K562 (cell line): ENCODE results near the gene RNF19B. TPM values are rescaled to one million over a fixed set of nuclear protein-coding genes. Genes with fewer than 3 reads are reported as not detected.

Source experiments
- ATAC-seq: fragments of 200-7000 bp; cut with Tn5 transposase; 3 replicates; pipeline ENCODE4 v1.9.1; 2020; ENCODE audit warnings: moderate library complexity
- BruUV-seq: library from RNA; stranded (reverse); fragments of 400-500 nt; replicated peaks from 2 replicates; lab custom pipeline; 2021; lab: Mats Ljungman, UMichigan
- CTCF ChIA-PET: fragments of 300-600 bp; formaldehyde crosslinking; extraction: SDS; loops from one replicate; lab custom pipeline; 2021; ENCODE audit warnings: low intra/inter-chr PET ratio; lab: Yijun Ruan, JAX
- POLR2A ChIA-PET: fragments of 300-600, 350-650 bp; sonication (Branson Sonifier 250); formaldehyde crosslinking; extraction: SDS; loops from one replicate; lab custom pipeline; 2021; ENCODE audit warnings: antibody characterized with exemption, inconsistent platforms; lab: Yijun Ruan, JAX
- DNase-seq, 4 experiments: peaks; one replicate each; pipeline versions ENCODE4 v3.0.0 to v3.0.0-alpha.2; 2011 to 2018; ENCODE audit warnings: low spot score in 3 of 4, mixed read lengths in 3 of 4; ENCODE audit errors: extremely low read depth in 1 of 4
- FAIRE-seq: peaks from 2 replicates; lab custom pipeline; 2011; peaks lifted over from hg19 to GRCh38; lab: Jason Lieb, UNC
- H2AFZ ChIP-seq: 2 replicates; pipeline ENCODE4 v1.6.0; 2011; ENCODE audit warnings: low read depth, low read length, control low read depth, inconsistent platforms
- H3K27ac ChIP-seq: fragments of 200-600 bp; 3 replicates; pipeline ENCODE4 v1.8.0; 2011; ENCODE audit warnings: low read depth, mild to moderate bottlenecking, control low read depth, inconsistent platforms, low read length, moderate library complexity, mixed read lengths; ENCODE audit errors: extremely low read depth
- H3K27me3 ChIP-seq, 2 experiments: fragments of 300-600 bp in 1 of 2; 2 replicates in 1 of 2; 3 replicates in 1 of 2; pipeline versions ENCODE4 v1.6.0 to v1.8.0; 2011; ENCODE audit warnings: inconsistent platforms in 2 of 2, low read length in 2 of 2, mild to moderate bottlenecking in 1 of 2, mixed read lengths in 1 of 2, moderate library complexity in 1 of 2; ENCODE audit not compliant: control insufficient read depth in 2 of 2, insufficient read depth in 2 of 2
- H3K36me3 ChIP-seq: fragments of 300-600 bp; 3 replicates; pipeline ENCODE4 v1.8.0; 2011; ENCODE audit warnings: mild to moderate bottlenecking, low read length, inconsistent platforms; ENCODE audit not compliant: control insufficient read depth, insufficient read depth
- H3K4me1 ChIP-seq, 2 experiments: fragments of 200-600 bp in 1 of 2; replicated peaks in 1 of 2; 2 replicates in 1 of 2; 3 replicates in 1 of 2; pipeline versions ENCODE4 v1.5.1 to v1.8.0; 2011; ENCODE audit warnings: inconsistent platforms in 2 of 2, low read length in 2 of 2, mild to moderate bottlenecking in 1 of 2, mixed read lengths in 1 of 2, moderate library complexity in 1 of 2; ENCODE audit not compliant: control insufficient read depth in 2 of 2, insufficient read depth in 2 of 2
- H3K4me2 ChIP-seq: 2 replicates; pipeline ENCODE4 v1.6.1; 2011; ENCODE audit warnings: low read length, control low read depth, inconsistent platforms, mixed read lengths; ENCODE audit not compliant: insufficient read depth
- H3K4me3 ChIP-seq: fragments of 200-600 bp; sonication (generic), shearing (Covaris generic); 2 replicates; pipeline ENCODE4 v1.5.1; 2016; ENCODE audit warnings: control low read depth, inconsistent platforms
- H3K79me2 ChIP-seq: fragments of 200-600 bp; 3 replicates; pipeline ENCODE4 v1.8.0; 2011; ENCODE audit warnings: low read length, inconsistent platforms; ENCODE audit not compliant: control insufficient read depth, insufficient read depth
- H3K9ac ChIP-seq, 2 experiments: 2 replicates each; pipeline versions ENCODE4 v1.6.0 to v1.6.1; 2011; ENCODE audit warnings: low read depth in 2 of 2, low read length in 2 of 2, control low read depth in 1 of 2, inconsistent platforms in 1 of 2, mild to moderate bottlenecking in 1 of 2, mixed read lengths in 1 of 2; ENCODE audit not compliant: insufficient read depth in 1 of 2
- H3K9me1 ChIP-seq: one replicate; pipeline ENCODE4 v1.6.0; 2011; ENCODE audit warnings: inconsistent platforms, mild to moderate bottlenecking, low read length, moderate library complexity; ENCODE audit not compliant: control insufficient read depth, insufficient read depth
- H3K9me3 ChIP-seq: replicated peaks from 2 replicates; pipeline ENCODE4 v1.5.1; 2011; ENCODE audit warnings: low read depth, low read length, inconsistent platforms; ENCODE audit not compliant: control insufficient read depth, insufficient read depth
- H4K20me1 ChIP-seq: replicated peaks from 2 replicates; pipeline ENCODE4 v1.6.1; 2011; ENCODE audit warnings: low read length, inconsistent platforms, mixed read lengths; ENCODE audit not compliant: control insufficient read depth, insufficient read depth
- CBFA2T3 ChIP-seq: fragments of 450-650 bp; IDR thresholded peaks from 2 replicates; pipeline ENCODE4 v1.6.1; 2017
- COPS2 ChIP-seq: fragments of 450-650 bp; conservative IDR thresholded peaks from 2 replicates; pipeline ENCODE4 v1.6.1; 2016; ENCODE audit warnings: mild to moderate bottlenecking, moderate library complexity
- HDAC8 ChIP-seq: fragments of 450-650 bp; IDR thresholded peaks from 2 replicates; pipeline ENCODE4 v1.6.1; 2016; ENCODE audit warnings: mild to moderate bottlenecking, missing genetic modification characterization, moderate library complexity, missing compliant biosample characterization
- NR4A1 ChIP-seq, 2 experiments: fragments of 250-450 bp in 1 of 2; fragments of 450-650 bp in 1 of 2; sonication (Bioruptor Pico) in 1 of 2; IDR thresholded peaks; 2 replicates each; pipeline versions ENCODE4 v1.4.0 to v1.6.1; 2016 to 2020; ENCODE audit warnings: mild to moderate bottlenecking in 2 of 2, missing compliant biosample characterization in 1 of 2, missing genetic modification characterization in 1 of 2, moderate library complexity in 1 of 2
- SMARCE1 ChIP-seq: fragments of 450-650 bp; IDR thresholded peaks from 2 replicates; pipeline ENCODE4 v1.7.1; 2016; ENCODE audit warnings: mild to moderate bottlenecking
- SNIP1 ChIP-seq: fragments of 450-650 bp; IDR thresholded peaks from 2 replicates; pipeline ENCODE4 v1.7.1; 2017; ENCODE audit warnings: low read depth, mild to moderate bottlenecking
- SP2 ChIP-seq: IDR thresholded peaks from 2 replicates; pipeline ENCODE4 v1.6.1; 2011; ENCODE audit warnings: mild to moderate bottlenecking, low read depth, low read length, moderate library complexity; ENCODE audit not compliant: poor library complexity, severe bottlenecking; ENCODE audit errors: extremely low read depth
- SPI1 ChIP-seq: IDR thresholded peaks from 2 replicates; pipeline ENCODE4 v1.6.1; 2011; ENCODE audit warnings: low read depth, low read length, control low read depth, borderline replicate concordance
- TARDBP ChIP-seq: fragments of 450-650 bp; IDR thresholded peaks from 2 replicates; pipeline ENCODE4 v1.6.1; 2016
- TOE1 ChIP-seq, 2 experiments: fragments of 450-650 bp in 1 of 2; sonication (generic) in 1 of 2; formaldehyde crosslinking in 1 of 2; IDR thresholded peaks; 2 replicates each; pipeline versions ENCODE4 v1.7.1 to v1.8.0; 2016 to 2022; ENCODE audit warnings: borderline replicate concordance in 2 of 2, mild to moderate bottlenecking in 2 of 2, antibody characterized with exemption in 1 of 2, inconsistent platforms in 1 of 2, low read depth in 1 of 2, missing genetic modification reagents in 1 of 2, moderate library complexity in 1 of 2
- UBTF ChIP-seq, 2 experiments: IDR thresholded peaks; 2 replicates each; pipeline ENCODE4 v1.6.1; 2012; ENCODE audit warnings: improper control_type of control experiment in 2 of 2, low read depth in 2 of 2, low read length in 2 of 2, borderline replicate concordance in 1 of 2
- ZNF282 ChIP-seq: sonication (generic); formaldehyde crosslinking; IDR thresholded peaks from 2 replicates; pipeline ENCODE4 v1.8.1; 2023; ENCODE audit warnings: missing genetic modification reagents
- WGBS: fragments of 100-300 bp; shearing (Covaris generic); methylation state at CpG from one replicate; pipeline ENCODE4 v1.1.6; 2016; ENCODE audit warnings: low coverage, mixed read lengths; ENCODE audit not compliant: insufficient coverage; ENCODE audit errors: missing lambda C conversion rate; 5-methylcytosine and 5-hydroxymethylcytosine counted together
- in situ Hi-C: fragments of 300-500 bp; cut with MboI; formaldehyde crosslinking; loops from 4 replicates; pipeline ENCODE4 v1.15.0; 2018; ENCODE audit warnings: inconsistent platforms, mixed read lengths
- intact Hi-C: fragments of 100-400 bp; cut with micrococcal nuclease; formaldehyde crosslinking; loops from 2 replicates; pipeline ENCODE4 v1.14.2; 2022
- polyA plus RNA-seq, 8 experiments: library from polyadenylated mRNA; depleted of rRNA in 4 of 8; stranded (reverse) in 5 of 8; unstranded in 3 of 8; fragments of >200 nt; fragmentation: Nextera tagmentation in 2 of 8; fragmentation: Illumina TruSeq in 1 of 8; extraction: Ambion mirVana in 2 of 8; extraction: Trizol in 1 of 8; gene quantifications; 2 replicates each; pipeline versions ENCODE4 v1.2.1 to v1.2.3, GENCODE V29; 2011 to 2014; ENCODE audit warnings: inconsistent platforms in 1 of 8, missing spikeins in 1 of 8
- total RNA-seq, 7 experiments: library from RNA; depleted of rRNA in 6 of 7; stranded (reverse); fragments of >200 nt in 6 of 7; fragmentation: Illumina TruSeq in 2 of 7; extraction: Trizol in 2 of 7; gene quantifications; 2 replicates each; pipeline versions ENCODE4 v1.2.1 to v1.2.3, GENCODE V29; 2011 to 2021; ENCODE audit warnings: low replicate concordance in 1 of 7
- TF ChIP-seq, protein P1 (sequence below), 3 experiments: IDR thresholded peaks in 2 of 3; conservative IDR thresholded peaks in 1 of 3; 2 replicates each; pipeline ENCODE4 v1.5.1; 2011 to 2012; ENCODE audit warnings: low read length in 3 of 3, mild to moderate bottlenecking in 3 of 3, control low read depth in 2 of 3, improper control_type of control experiment in 1 of 3, inconsistent platforms in 1 of 3, low read depth in 1 of 3, mixed read lengths in 1 of 3, moderate library complexity in 1 of 3; ENCODE audit not compliant: insufficient read depth in 2 of 3
- TF ChIP-seq, protein P2 (sequence below): fragments of 200-800 bp; sonication (Bioruptor generic); IDR thresholded peaks from 2 replicates; pipeline ENCODE4 v1.6.1; 2017; ENCODE audit warnings: missing genetic modification characterization, missing compliant biosample characterization

RNF19B gene
- total and polyA plus RNA-seq, 9 of the 15 experiments (the other 6 are each of a cell fraction or from before 2014, with no cell fraction given), result 2.6 to 14.9 (median 10.1) TPM

- TF ChIP-seq TARDBP (no peak), UBTF (IDR thresholded peaks at IDR 0.05; ENCODE audit: borderline replicate concordance in 1 of 2, low read depth in 2 of 2, low read length in 2 of 2) (peak in 1 of 2 experiments; percentile 62; a peak in 1 of 4 replicates)
- TF ChIP-seq, protein P1, sequence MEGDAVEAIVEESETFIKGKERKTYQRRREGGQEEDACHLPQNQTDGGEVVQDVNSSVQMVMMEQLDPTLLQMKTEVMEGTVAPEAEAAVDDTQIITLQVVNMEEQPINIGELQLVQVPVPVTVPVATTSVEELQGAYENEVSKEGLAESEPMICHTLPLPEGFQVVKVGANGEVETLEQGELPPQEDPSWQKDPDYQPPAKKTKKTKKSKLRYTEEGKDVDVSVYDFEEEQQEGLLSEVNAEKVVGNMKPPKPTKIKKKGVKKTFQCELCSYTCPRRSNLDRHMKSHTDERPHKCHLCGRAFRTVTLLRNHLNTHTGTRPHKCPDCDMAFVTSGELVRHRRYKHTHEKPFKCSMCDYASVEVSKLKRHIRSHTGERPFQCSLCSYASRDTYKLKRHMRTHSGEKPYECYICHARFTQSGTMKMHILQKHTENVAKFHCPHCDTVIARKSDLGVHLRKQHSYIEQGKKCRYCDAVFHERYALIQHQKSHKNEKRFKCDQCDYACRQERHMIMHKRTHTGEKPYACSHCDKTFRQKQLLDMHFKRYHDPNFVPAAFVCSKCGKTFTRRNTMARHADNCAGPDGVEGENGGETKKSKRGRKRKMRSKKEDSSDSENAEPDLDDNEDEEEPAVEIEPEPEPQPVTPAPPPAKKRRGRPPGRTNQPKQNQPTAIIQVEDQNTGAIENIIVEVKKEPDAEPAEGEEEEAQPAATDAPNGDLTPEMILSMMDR (IDR thresholded peaks at IDR 0.05 in 2 of 3, conservative IDR thresholded peaks at IDR 0.05 in 1 of 3; ENCODE audit: insufficient read depth in 2 of 3, low read depth in 1 of 3, low read length in 3 of 3), result 0 out of 6 replicates have a peak, but pooled peaks of 1 of the 3 experiments have one; percentile 30
These were observed 39.7 kb downstream of the RNF19B start (continued) for GRCh38 chr1:32924881-32925344.

- H3K4me3 ChIP-seq, result no peak overlapping the region
These were observed 43.8 kb downstream of the RNF19B start for GRCh38 chr1:32920833-32921232.

More at GRCh38 chr1:32920833-32921232, 43.8 kb downstream of the RNF19B start:
- H3K4me1 ChIP-seq, result peaks cover 7 to 17% of the 10 kb centered on the region in 2 experiments
- H3K4me2 ChIP-seq, result no peak overlapping the region
- TF ChIP-seq NR4A1 (CRISPR knock-in tag; IDR thresholded peaks at IDR 0.05), result no peak
- 0 out of 2 replicates have a peak, but pooled peaks have one; percentile 57 for TF ChIP-seq NR4A1 (tag; IDR thresholded peaks at IDR 0.05)
- peak; percentile 50; the same call in 1 of the 2 replicates for TF ChIP-seq HDAC8 (tag)
- TF ChIP-seq SMARCE1, result no peak
- no peak for TF ChIP-seq TOE1 (IDR thresholded peaks at IDR 0.05; ENCODE audit: borderline replicate concordance)
- TF ChIP-seq TOE1 (CRISPR knock-in tag; IDR thresholded peaks at IDR 0.05; ENCODE audit: borderline replicate concordance, low read depth), result no peak
- TF ChIP-seq SNIP1, result no peak
- no peak for TF ChIP-seq CBFA2T3
- no peak for TF ChIP-seq ZNF282 (CRISPR knock-in tag)
- no peak for TF ChIP-seq COPS2
- TF ChIP-seq, protein P2, sequence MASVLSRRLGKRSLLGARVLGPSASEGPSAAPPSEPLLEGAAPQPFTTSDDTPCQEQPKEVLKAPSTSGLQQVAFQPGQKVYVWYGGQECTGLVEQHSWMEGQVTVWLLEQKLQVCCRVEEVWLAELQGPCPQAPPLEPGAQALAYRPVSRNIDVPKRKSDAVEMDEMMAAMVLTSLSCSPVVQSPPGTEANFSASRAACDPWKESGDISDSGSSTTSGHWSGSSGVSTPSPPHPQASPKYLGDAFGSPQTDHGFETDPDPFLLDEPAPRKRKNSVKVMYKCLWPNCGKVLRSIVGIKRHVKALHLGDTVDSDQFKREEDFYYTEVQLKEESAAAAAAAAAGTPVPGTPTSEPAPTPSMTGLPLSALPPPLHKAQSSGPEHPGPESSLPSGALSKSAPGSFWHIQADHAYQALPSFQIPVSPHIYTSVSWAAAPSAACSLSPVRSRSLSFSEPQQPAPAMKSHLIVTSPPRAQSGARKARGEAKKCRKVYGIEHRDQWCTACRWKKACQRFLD (CRISPR knock-in tag), result peak; percentile 49; the same call in 1 of the 2 replicates
- no peak for TF ChIP-seq SP2
- TF ChIP-seq SPI1, result peak; percentile 58; the same call in 1 of the 2 replicates
- TF ChIP-seq, all 486 proteins: peak for 4
- FAIRE-seq (no peak), DNase-seq (peak in 1 of 4 experiments; percentile 6), ATAC-seq (no peak)
- H3K79me2 ChIP-seq, result no peaks in the 10 kb centered on the region
- no peak overlapping the region for H3K27ac ChIP-seq
- WGBS, result 33% methylated on average over 7 of the region's 7 CpGs
- H3K27me3 ChIP-seq, result peaks cover 29 to 59% of the 10 kb centered on the region in 2 experiments
- in situ Hi-C loops (no loop called here), intact Hi-C loops (no loop called here)
- H3K36me3 ChIP-seq, result no peaks in the 10 kb centered on the region
- ChIA-PET POLR2A (interaction anchor here (0.7 to 1.4 kb wide), 6 partner anchors 12 to 44 kb away, joined by 3 to 4 read pairs (median 4); no protein-coding TSS in a partner anchor), CTCF (no interaction called here)
- no peaks in the 10 kb centered on the region for H4K20me1 ChIP-seq
- no peak overlapping the region for H3K9ac ChIP-seq
- no peaks in the 10 kb centered on the region for H3K9me3 ChIP-seq
- no peaks in the 10 kb centered on the region for H3K9me1 ChIP-seq
- H2AFZ ChIP-seq, result no peak overlapping the region
- no TSS peak for BruUV-seq
